ENCODE measurements around the gene FHDC1.

The FHDC1 gene

DNA sequence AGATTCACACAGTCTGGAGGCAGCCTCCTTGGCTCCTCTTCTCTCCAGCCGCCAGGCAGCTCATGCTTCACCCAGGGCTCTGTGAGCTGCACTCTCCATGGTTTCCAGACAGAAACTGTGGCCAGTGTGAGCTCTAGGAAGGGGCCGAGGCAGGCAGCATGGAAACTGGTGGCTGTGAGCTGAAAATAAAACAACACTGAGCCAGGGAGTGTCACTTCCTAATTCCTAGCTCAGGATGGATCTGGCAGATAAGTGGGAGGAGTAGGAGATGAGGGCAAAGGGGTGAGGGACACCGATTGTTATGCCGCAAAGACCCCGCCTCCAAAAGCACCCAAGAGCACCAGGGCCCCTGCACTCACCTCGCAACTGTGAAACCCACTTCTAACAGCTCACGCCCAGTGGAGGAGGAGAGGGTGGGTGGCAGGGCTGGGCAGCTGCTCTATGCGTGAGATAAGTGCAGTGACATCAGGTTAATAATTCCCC is 69.8 kb downstream of the FHDC1 start:
- DNase-seq (ENCODE audit: low spot score), result no peak

GRCh38 chr4:153008578-153009199 is 72.6 kb downstream of the FHDC1 start:
- DNase-seq (ENCODE audit: low spot score), result no peak

GRCh38 chr4:153010146-153010545 is 74.0 kb downstream of the FHDC1 start:
- no peak for DNase-seq (ENCODE audit: low spot score)

DNA sequence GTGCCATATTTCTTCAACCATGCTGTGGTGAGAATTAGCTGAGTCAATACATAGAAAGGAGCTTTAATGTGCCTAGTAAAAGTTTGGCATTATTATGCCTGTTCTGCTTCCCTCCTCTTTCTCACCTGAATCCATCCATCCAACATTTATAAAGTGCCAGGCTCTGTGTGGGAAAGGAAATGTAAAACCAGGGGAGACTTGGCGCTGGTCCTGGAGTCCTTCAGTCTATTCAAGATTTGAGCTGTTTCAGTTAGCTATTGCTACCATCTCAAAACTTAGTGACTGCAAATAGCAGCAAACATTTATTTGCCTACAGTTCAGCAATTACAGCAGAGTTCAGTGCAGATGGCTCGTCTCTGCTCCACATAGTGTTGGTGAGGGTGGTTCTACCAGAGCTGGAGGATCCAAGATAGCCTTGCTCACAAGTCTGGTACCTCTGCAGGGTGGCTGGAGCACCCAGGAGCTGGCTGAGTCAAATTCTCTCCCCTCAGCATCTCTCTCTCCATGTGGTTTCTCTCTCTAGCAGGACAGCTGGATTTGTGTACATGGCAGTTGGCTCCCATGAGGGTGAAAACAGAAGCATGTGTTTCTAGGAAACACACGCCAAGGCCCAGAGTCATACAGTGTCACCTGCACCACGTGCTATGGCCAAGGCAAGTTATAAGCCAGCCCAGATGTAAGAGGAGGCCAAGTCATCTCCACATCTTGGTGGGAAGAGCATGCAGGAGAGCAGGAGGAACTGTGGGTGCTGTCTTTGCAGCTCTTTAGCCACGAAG is 77.3 kb downstream of the FHDC1 start:
- no peak for DNase-seq (ENCODE audit: low spot score)

DNA sequence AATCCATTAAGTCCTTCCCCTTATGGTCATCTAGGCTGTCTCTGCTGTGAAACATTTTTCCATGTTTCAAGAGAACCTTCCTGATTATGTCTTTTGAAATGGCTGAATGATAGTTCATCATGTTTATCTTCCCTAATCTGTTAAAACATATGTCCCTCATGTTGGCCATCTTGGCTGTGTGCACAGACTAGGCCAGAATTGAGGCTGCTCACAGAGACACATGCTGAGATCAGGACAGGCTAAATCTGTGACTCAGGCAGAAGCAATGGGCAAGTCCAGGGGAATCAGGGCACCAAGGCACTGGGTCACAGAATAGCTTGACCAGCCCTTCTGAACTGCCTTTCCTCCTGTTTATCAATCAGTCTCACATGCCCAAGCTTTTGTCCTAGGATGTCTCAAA is 78.3 kb downstream of the FHDC1 start:
- no peak for DNase-seq (ENCODE audit: low spot score)

DNA sequence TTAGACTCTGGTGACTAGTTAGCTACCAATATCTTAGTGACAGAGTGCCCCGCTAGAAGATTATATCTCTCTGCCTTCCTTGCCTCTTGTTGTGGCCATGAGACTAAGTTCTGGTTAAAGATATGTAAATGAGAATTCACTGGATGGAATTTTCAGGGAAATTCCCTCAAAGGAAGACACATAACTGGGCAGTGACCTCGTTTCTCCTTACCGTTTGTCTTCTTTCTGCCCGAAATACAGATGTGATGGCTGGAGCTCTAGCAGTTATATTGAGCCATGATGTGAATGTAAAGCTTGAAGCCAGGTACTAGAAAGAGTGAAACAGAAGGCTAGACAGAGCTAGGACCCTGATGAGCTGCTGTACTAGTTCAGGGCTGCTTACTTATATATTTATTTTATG is 80.5 kb downstream of the FHDC1 start:
- DNase-seq (ENCODE audit: low spot score), result no peak

- no peak for DNase-seq (ENCODE audit: low spot score)
These were observed 81.9 kb downstream of the FHDC1 start for GRCh38 chr4:153018031-153018430.

GRCh38 chr4:153018684-153019083 is 82.6 kb downstream of the FHDC1 start:
- no peak for DNase-seq (ENCODE audit: low spot score)

GRCh38 chr4:153019906-153020305 is 83.8 kb downstream of the FHDC1 start:
- DNase-seq (ENCODE audit: low spot score), result no peak

DNA sequence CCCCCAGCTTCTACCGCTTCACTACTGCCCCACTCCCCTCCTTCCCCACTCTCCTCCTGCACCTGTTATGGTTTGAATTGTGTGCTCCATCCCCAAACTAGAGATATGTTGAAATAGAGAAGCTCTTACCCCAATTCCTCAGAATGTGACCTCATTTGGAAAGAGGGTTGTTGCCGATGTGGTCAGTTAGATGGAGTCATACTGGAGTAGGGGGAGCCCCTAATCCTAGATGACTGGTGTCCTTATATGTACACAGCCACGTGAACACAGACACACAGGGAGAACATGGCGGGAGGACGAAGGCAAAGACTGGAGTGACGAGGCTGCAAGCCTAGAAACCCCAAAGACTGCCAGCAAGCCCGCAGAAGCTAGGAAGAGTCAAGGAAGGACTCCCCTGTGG is 84.3 kb downstream of the FHDC1 start:
- DNase-seq (ENCODE audit: low spot score), result no peak

DNA sequence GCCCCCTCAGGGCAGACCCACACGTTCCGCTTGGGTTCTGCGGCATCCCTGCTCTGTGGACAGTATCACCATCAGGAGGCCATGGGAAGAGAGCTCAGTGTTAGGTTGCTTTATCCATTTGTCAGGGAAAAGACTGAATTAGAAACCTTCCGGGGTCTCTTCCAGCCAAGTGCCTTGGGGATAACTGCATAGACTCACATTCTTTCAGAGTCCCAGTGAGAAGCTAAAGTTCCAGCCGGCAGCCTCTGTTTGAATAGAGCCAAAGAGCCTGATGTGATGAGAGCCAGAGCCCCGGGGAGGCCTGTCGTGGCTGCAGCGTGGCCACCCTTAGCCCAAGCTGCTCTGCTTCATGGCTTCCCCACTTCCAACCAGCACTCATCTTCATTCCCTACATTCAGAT is 85.2 kb downstream of the FHDC1 start:
- DNase-seq (ENCODE audit: low spot score), result no peak

GRCh38 chr4:153022241-153022715 is 86.2 kb downstream of the FHDC1 start:
- DNase-seq (ENCODE audit: low spot score), result no peak

- DNase-seq (ENCODE audit: low spot score), result no peak
These were observed 87.0 kb downstream of the FHDC1 start for GRCh38 chr4:153023139-153023538.

GRCh38 chr4:153023692-153024394 is 87.7 kb downstream of the FHDC1 start:
- DNase-seq (ENCODE audit: low spot score), result no peak

DNA sequence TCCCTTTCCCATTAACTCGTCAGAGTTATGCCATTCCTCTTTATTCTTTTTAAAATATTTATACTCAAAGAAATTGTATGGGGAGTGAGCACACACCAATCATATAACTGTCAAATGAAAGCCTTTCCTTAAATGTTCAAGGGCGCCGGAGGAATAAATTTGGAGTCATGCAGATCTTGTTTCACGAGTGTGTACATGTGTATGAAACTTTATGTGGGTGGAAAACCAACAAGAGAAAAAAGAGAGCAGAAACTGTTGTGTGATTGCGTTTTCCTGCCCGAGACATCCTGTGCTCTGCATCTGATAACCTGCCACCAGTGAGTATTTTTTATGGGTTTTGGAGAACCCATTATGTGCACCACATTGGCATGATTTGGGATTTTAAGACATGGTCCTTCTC is 88.3 kb downstream of the FHDC1 start:
- no peak for DNase-seq (ENCODE audit: low spot score)

DNA sequence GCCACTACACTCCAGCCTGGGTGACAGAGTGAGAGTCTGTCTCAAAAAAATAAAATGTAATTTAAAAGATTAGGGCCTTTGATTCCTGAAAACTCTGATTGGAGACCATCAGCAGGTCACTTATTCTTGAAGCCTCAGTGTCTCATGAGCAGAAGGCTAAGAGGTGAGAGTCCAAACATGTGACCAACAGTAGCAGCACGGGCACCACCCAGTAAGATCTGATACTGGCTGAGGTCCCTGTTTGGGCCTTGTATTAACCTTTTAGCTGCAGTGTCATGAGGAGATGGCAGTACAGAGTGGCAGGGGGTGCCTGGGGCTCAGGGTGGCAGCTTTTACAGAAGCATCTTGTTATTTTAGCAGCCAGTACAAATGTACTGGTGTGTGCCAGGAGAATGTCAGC is 89.3 kb downstream of the FHDC1 start:
- DNase-seq (ENCODE audit: low spot score), result no peak

DNA sequence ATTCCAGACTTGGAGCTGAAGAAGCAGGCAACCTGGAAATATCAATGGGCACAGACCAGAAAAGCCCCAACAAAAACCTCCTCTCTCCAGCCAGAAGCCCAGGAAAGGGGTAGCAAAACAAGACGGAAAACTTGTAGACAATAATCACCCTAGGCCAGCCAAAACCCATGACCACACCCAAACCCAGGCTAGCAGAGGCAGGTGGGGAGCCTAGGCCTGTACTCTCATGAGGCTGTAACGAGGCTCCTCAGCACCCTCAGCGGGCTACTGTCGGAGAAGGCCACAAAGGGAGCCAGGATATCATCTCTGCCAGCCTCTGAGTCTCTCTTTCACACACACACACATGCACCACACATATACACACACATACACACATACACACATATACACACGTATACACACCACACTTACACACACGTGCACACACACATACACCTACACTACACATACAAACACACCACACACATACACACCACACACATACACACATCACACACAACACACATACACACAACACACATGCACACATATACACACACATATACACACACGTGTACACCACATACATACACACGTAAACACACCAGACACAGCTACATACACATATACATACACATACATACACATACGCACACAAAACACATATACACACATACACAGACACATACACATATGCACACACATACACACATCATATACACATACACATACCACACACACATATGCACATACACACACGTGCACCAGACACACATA is 90.6 kb downstream of the FHDC1 start:
- no peak for DNase-seq (ENCODE audit: low spot score)

- DNase-seq (ENCODE audit: low spot score), result no peak
These were observed 91.7 kb downstream of the FHDC1 start for GRCh38 chr4:153027866-153028265.

- no peak for DNase-seq (ENCODE audit: low spot score)
These were observed 92.4 kb downstream of the FHDC1 start for GRCh38 chr4:153028535-153028934.
